PC-9 (cell line): ENCODE data around the gene AKAP13.

ENCODE experiments used
- EZH2 ChIP-seq: fragments of 200-600 bp; sonication (generic); IDR thresholded peaks from 2 replicates; pipeline ENCODE4 v1.8.0; 2017; ENCODE audit warnings: antibody characterized with exemption, low read depth
- TF ChIP-seq, protein P1 (sequence below): fragments of 200-600 bp; sonication (generic); conservative IDR thresholded peaks from 2 replicates; pipeline ENCODE4 v1.6.1; 2017; ENCODE audit warnings: mixed run types, antibody characterized with exemption, mild to moderate bottlenecking, moderate library complexity

DNA sequence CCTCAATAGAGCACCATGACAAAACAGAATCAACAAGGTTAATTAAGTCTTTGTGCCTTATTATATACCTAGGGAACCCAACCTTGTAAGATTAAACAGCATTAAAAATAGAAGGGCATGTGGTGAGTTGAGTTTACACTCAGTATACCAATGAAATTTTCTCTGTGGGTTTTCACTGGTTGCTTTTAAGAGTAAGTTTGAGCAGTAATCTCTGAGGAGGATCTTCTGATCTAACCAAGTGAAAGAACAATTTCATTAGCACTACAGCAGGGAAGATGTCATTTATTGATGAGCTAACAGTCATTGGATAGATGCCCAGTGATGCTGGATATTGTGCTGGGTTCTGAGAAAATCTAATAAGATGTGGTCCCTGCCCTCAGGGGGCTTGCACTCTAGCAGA, 26.9 kb upstream of the AKAP13 start:
- TF ChIP-seq, protein P1, sequence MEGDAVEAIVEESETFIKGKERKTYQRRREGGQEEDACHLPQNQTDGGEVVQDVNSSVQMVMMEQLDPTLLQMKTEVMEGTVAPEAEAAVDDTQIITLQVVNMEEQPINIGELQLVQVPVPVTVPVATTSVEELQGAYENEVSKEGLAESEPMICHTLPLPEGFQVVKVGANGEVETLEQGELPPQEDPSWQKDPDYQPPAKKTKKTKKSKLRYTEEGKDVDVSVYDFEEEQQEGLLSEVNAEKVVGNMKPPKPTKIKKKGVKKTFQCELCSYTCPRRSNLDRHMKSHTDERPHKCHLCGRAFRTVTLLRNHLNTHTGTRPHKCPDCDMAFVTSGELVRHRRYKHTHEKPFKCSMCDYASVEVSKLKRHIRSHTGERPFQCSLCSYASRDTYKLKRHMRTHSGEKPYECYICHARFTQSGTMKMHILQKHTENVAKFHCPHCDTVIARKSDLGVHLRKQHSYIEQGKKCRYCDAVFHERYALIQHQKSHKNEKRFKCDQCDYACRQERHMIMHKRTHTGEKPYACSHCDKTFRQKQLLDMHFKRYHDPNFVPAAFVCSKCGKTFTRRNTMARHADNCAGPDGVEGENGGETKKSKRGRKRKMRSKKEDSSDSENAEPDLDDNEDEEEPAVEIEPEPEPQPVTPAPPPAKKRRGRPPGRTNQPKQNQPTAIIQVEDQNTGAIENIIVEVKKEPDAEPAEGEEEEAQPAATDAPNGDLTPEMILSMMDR, result no peak
- no peak for TF ChIP-seq EZH2
